Brain microvascular endothelial cell (primary cell): ENCODE results near the gene COL27A1.

ENCODE experiments used
- DNase-seq: peaks from one replicate; pipeline ENCODE4 v3.0.0-alpha.2; 2020
- H3K27ac ChIP-seq: fragments of 250-450 bp; sonication (Bioruptor Pico); 2 replicates; pipeline ENCODE4 v1.5.1; 2020; ENCODE audit warnings: mild to moderate bottlenecking, moderate library complexity
- H3K27me3 ChIP-seq: fragments of 250-450 bp; sonication (Bioruptor Pico); replicated peaks from 2 replicates; pipeline ENCODE4 v1.5.1; 2020; ENCODE audit warnings: mild to moderate bottlenecking
- H3K36me3 ChIP-seq: fragments of 250-450 bp; sonication (Bioruptor Pico); replicated peaks from 2 replicates; pipeline ENCODE4 v1.5.1; 2020; ENCODE audit warnings: mild to moderate bottlenecking
- H3K4me3 ChIP-seq: 2 replicates; pipeline ENCODE4 v1.5.1; 2011; ENCODE audit warnings: low read depth, mild to moderate bottlenecking, control low read depth, low read length, moderate library complexity
- in situ Hi-C: cut with HindIII; loops from 2 replicates; pipeline ENCODE4 v1.10.0; 2017; ENCODE audit warnings: low sequenced_read_pairs, low pct_ligation_motif_present
- TF ChIP-seq, protein P1 (sequence below): IDR thresholded peaks from 2 replicates; pipeline ENCODE4 v1.5.1; 2011; ENCODE audit warnings: low read depth, mild to moderate bottlenecking, moderate library complexity, low read length, control low read depth, inconsistent platforms; ENCODE audit errors: missing control alignments

COL27A1 gene

DNA sequence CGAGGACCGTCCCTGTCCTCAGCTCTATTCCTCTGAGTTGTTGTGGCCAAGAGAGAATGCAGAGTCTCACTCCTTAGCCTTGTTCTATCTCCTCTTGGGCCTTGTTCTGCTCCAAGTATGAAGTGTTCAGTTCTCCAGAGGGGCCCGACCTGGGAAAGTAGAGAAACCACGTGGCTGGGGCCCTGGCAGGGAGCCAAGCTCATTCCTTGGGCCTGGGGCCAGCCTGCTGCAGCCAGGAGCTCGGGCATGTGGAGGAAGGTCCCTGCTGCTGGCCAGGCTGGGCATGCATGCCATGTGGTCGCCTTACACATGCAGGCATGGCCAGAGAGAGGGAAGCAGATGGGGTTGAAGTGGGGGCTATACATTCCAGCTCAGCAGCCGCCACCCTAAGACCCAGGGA lies 60.7 kb downstream of the COL27A1 start:
- in situ Hi-C loops, result no loop called here
- DNase-seq, result no peak
- H3K27ac ChIP-seq, result no peak overlapping the region
- H3K36me3 ChIP-seq, result peaks cover 3% of the 10 kb centered on the region
- no peak overlapping the region for H3K4me3 ChIP-seq
- no peaks in the 10 kb centered on the region for H3K27me3 ChIP-seq
- TF ChIP-seq, protein P1, sequence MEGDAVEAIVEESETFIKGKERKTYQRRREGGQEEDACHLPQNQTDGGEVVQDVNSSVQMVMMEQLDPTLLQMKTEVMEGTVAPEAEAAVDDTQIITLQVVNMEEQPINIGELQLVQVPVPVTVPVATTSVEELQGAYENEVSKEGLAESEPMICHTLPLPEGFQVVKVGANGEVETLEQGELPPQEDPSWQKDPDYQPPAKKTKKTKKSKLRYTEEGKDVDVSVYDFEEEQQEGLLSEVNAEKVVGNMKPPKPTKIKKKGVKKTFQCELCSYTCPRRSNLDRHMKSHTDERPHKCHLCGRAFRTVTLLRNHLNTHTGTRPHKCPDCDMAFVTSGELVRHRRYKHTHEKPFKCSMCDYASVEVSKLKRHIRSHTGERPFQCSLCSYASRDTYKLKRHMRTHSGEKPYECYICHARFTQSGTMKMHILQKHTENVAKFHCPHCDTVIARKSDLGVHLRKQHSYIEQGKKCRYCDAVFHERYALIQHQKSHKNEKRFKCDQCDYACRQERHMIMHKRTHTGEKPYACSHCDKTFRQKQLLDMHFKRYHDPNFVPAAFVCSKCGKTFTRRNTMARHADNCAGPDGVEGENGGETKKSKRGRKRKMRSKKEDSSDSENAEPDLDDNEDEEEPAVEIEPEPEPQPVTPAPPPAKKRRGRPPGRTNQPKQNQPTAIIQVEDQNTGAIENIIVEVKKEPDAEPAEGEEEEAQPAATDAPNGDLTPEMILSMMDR, result no peak

DNA sequence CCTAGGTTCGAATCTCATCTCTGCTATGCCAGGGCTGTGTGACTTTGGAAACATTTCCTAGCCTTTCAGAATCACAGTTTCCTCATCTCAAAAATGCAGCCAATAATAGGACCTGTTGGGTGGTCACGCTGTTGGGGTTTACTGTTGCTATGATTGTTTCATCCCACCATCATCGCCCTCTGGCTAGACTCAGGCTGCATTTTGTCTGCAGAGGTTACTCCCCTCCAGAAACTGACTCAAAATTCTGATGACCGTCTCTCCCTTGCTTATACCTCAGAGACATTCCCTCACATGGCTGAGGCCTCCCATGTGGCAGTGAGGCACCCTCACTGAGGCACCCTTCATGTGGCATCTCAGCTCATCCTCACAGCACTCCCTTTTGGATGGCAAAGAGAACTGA lies 61.6 kb downstream of the COL27A1 start:
- TF ChIP-seq, protein P1, result no peak
- Histone ChIP-seq H3K36me3 (peaks cover 3% of the 10 kb centered on the region), H3K27ac (no peak overlapping the region), H3K4me3 (no peak overlapping the region), H3K27me3 (no peaks in the 10 kb centered on the region)
- DNase-seq, result no peak
- in situ Hi-C loops, result no loop called here

DNA sequence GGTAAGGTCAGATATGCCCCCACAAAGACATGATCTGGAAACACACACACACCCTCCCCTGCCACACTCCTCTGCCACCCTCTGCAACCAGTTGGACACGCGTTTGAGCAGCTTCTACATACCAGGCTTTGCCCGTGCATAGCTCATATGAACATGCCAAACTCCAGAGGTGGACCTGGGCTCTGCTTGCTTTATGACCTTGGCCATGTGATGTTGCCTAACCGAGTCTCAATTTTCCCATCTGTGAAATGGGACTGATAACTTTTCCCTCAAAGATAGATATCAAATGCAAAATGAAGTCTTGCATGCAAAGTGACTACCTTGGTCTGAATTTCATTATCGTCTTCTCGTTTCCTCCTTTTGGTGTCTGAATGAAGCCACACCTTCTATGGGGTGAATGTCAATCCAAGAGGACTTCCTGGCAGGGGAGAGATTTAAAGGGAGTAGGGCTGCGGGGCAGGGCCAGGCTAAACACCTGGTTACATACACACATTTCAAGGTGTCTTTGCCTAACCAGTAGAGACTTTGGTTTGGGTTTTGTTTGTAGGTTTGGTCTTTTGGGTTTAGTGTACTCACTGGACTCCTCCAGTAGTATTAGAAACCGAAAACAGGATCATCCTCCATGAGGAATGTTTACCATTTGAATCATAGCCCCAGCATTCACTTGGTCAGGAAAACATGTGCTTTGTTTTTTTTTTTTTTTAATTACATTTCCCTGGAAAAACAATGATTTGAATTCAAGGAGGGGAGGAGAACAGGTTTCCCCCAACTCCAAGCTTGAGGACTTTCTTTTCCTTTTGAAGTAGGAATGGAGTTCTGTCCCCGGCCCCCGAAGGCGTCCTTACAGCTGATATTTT lies 63.2 kb downstream of the COL27A1 start:
- no peaks in the 10 kb centered on the region for H3K36me3 ChIP-seq
- no peak overlapping the region for H3K27ac ChIP-seq
- H3K27me3 ChIP-seq, result no peaks in the 10 kb centered on the region
- no peak for DNase-seq
- H3K4me3 ChIP-seq, result no peak overlapping the region
- in situ Hi-C loops, result no loop called here
- TF ChIP-seq, protein P1, result no peak

DNA sequence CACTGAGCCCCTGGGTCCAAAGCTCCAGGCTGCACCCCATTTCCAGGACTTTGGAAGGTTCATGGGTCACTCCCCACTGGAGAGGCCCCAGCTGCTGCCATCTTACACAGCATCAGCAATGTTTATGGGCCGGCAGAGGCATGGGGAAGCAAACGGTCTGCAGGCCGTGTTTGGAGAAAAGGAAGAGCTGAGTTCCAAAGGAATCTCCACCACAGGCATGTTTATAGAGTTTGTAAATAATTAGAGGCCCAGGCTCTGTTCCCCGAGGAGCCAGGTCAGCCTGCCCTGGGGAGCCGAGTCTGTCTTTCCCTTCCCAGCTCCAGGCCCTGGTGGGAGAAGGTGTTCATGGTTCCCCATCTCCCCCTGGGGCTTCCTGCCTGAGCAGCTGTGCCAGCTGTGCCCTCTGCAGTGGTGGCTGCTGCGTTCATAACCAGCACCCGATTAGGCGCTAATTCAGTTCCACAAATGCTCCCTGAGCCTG lies 64.8 kb downstream of the COL27A1 start:
- TF ChIP-seq, protein P1, result no peak
- no peaks in the 10 kb centered on the region for H3K36me3 ChIP-seq
- no peak overlapping the region for H3K4me3 ChIP-seq
- H3K27ac ChIP-seq, result no peak overlapping the region
- no peaks in the 10 kb centered on the region for H3K27me3 ChIP-seq
- DNase-seq, result no peak
- in situ Hi-C loops, result no loop called here

DNA sequence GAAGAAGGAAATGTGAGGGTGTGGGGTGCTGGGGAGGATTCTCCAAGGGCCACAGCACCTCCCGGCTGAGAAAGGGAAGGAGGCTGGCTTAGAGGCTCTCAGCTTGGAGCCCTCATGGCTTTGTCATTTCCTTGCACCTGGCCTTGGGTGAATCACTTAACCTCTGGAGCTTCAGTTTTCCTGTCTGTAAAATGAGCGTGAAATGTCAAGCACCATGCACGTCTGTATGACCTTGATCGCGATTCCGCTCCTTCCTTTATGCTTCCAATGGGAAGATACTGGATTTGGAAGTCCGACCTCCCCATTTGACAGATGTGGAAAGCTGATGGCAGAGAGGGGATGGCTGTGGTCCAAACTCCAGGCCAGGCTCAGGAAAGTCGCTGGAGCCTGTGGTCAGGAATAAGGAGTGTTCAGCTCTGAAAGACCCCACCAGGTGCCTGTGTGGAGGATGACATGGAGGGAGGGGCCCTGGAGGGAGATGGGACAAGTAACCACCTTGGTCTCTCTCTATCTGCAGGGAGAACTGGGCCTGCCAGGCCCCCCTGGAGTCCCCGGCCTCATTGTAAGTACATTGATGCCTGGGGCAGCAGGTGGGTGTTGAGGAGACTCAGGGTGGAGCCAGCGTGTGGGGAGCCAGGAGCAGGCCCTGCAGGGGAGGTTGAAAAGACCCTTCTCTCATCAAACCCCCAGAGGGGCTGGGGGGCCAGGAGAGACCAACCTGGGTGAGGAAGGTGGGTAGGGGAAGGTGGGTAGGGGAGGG lies 66.5 kb downstream of the COL27A1 start:
- H3K36me3 ChIP-seq, result no peaks in the 10 kb centered on the region
- in situ Hi-C loops, result no loop called here
- TF ChIP-seq, protein P1, result no peak
- H3K4me3 ChIP-seq, result no peak overlapping the region
- no peak overlapping the region for H3K27ac ChIP-seq
- DNase-seq, result no peak
- no peaks in the 10 kb centered on the region for H3K27me3 ChIP-seq
